AG09319 (cell line): Measurements from ENCODE around the gene LORICRIN.

Source experiments
- DNase-seq: peaks from one replicate; pipeline ENCODE4 v3.0.0-alpha.2; 2010; ENCODE audit warnings: low read depth; ENCODE audit errors: extremely low read depth
- TF ChIP-seq, protein P1 (sequence below): IDR thresholded peaks from 2 replicates; pipeline ENCODE4 v1.5.1; 2011; ENCODE audit warnings: low read depth, mild to moderate bottlenecking, inconsistent platforms, low read length, moderate library complexity

Gene LORICRIN

GRCh38 chr1:153250166-153250565 lies 9.3 kb upstream of the LORICRIN start:
- DNase-seq, result no peak
- TF ChIP-seq, protein P1, sequence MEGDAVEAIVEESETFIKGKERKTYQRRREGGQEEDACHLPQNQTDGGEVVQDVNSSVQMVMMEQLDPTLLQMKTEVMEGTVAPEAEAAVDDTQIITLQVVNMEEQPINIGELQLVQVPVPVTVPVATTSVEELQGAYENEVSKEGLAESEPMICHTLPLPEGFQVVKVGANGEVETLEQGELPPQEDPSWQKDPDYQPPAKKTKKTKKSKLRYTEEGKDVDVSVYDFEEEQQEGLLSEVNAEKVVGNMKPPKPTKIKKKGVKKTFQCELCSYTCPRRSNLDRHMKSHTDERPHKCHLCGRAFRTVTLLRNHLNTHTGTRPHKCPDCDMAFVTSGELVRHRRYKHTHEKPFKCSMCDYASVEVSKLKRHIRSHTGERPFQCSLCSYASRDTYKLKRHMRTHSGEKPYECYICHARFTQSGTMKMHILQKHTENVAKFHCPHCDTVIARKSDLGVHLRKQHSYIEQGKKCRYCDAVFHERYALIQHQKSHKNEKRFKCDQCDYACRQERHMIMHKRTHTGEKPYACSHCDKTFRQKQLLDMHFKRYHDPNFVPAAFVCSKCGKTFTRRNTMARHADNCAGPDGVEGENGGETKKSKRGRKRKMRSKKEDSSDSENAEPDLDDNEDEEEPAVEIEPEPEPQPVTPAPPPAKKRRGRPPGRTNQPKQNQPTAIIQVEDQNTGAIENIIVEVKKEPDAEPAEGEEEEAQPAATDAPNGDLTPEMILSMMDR, result no peak

DNA sequence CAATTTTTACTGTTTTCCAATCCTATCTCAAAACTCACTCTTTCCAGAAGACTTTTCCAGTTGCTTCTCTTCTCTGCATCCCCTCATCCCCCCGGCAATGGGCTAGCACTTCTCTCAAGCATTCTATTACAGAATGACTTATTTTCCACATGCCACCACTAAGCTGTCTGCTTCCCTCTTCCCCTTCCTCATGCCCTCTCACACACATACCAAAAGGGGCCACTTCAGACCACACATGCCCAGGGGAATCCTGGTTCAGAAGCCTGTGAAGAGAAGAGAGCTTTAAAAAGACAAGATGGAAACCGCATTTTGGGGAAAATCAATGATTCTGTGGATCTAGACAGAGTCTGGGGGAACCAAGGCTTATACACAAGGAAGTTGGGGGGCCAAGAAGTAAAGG lies 8.4 kb upstream of the LORICRIN start:
- no peak for DNase-seq
- TF ChIP-seq, protein P1, result no peak

GRCh38 chr1:153251562-153251961 lies 7.9 kb upstream of the LORICRIN start:
- TF ChIP-seq, protein P1, result no peak
- DNase-seq, result no peak

DNA sequence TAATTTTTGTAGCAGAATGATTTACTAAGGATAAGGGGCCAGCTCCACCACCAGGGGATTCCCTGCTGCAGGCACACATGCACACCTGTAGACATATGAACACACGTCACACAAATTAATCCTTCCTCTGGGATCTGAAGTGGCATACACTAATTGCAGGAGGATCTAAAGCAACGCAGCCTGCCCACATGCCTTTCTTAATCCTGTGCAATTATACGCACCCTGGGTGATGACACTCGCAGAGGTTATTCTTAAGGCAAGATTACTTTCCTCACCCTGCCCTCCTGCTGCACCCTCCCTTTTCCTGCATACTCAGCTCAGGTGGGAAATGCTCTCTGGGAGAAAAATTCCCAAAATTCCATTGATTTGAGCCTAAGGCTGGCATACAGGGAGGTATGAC lies 7.5 kb upstream of the LORICRIN start:
- TF ChIP-seq, protein P1, result no peak
- no peak for DNase-seq

DNA sequence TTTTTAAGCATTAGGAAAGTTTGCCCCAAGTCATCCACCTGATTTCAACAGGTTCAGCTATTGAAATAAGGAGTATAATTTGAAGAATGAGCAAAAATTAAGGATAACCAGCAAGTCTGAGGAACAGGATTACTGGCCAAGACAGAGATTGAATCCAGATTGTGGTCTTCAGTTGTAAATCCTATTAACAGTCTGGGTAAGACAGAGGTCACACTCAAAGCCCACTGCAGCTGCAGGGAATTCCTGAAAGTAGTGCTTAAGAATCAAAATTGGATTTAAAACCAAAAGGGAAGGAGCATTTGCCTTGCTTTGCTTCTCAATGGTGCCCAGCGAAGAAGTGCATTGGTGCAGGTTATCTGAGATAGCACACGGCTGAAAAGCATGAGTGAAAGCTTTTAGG lies 6.4 kb upstream of the LORICRIN start:
- TF ChIP-seq, protein P1, result no peak
- no peak for DNase-seq

DNA sequence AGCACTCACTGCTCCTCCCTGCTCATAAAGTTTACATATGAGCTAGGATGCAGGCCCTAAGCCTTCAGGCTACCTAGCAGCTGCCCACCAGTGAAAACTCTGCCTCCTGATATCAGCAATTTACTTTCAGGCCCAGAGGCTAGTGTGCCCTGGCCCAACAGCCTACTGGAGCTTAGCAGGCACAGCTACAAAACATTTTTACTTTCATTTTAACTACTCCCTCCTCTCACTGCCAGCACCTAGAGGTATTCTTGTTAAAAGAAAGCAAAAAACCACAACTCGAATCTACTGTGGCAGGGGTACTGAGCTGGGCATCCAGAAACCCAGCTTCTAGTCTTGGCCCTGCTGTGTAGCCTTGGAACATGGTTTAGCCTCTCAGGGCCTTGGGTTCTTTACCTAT lies 5.8 kb upstream of the LORICRIN start:
- no peak for DNase-seq
- TF ChIP-seq, protein P1, result no peak

- TF ChIP-seq, protein P1, result no peak
- DNase-seq, result no peak
Measured at GRCh38 chr1:153260585-153261280, 1.2 kb downstream of the LORICRIN start.
